HEK293T (cell line): Measurements from ENCODE around the gene CXCL17.

Experiments
- BHLHE40 ChIP-seq: fragments of 450-650 bp; IDR thresholded peaks from 2 replicates; pipeline ENCODE4 v1.6.1; 2016; ENCODE audit warnings: mild to moderate bottlenecking, moderate library complexity, borderline replicate concordance
- CTBP1 ChIP-seq: fragments of 450-650 bp; IDR thresholded peaks from 2 replicates; pipeline ENCODE4 v1.6.1; 2016; ENCODE audit warnings: borderline replicate concordance
- ELF4 ChIP-seq: fragments of 450-650 bp; IDR thresholded peaks from 2 replicates; pipeline ENCODE4 v1.6.1; 2017; ENCODE audit warnings: antibody characterized with exemption
- FOXA1 ChIP-seq: fragments of 450-650 bp; IDR thresholded peaks from 2 replicates; pipeline ENCODE4 v1.6.1; 2016; ENCODE audit warnings: mild to moderate bottlenecking
- FOXM1 ChIP-seq: fragments of 450-650 bp; IDR thresholded peaks from 2 replicates; pipeline ENCODE4 v1.6.1; 2017; ENCODE audit warnings: mild to moderate bottlenecking, borderline replicate concordance
- HDGF ChIP-seq: fragments of 450-650 bp; IDR thresholded peaks from 2 replicates; pipeline ENCODE4 v1.6.1; 2017; ENCODE audit warnings: antibody characterized with exemption, borderline replicate concordance
- LEF1 ChIP-seq: fragments of 450-650 bp; IDR thresholded peaks from 2 replicates; pipeline ENCODE4 v1.6.1; 2017; ENCODE audit warnings: mild to moderate bottlenecking, borderline replicate concordance
- NFRKB ChIP-seq: fragments of 450-650 bp; IDR thresholded peaks from 2 replicates; pipeline ENCODE4 v1.6.1; 2016; ENCODE audit warnings: mild to moderate bottlenecking, moderate library complexity
- SP1 ChIP-seq: fragments of 450-650 bp; IDR thresholded peaks from 2 replicates; pipeline ENCODE4 v1.6.1; 2017
- SUZ12 ChIP-seq: fragments of 450-650 bp; IDR thresholded peaks from 2 replicates; pipeline ENCODE4 v1.6.1; 2016; ENCODE audit warnings: mild to moderate bottlenecking
- TARDBP ChIP-seq: fragments of 450-650 bp; IDR thresholded peaks from 2 replicates; pipeline ENCODE4 v1.6.1; 2016
- ZNF384 ChIP-seq: fragments of 450-650 bp; IDR thresholded peaks from 2 replicates; pipeline ENCODE4 v1.6.1; 2016

- TF ChIP-seq FOXM1, result no peak
- no peak for TF ChIP-seq HDGF
- no peak for TF ChIP-seq LEF1
- TF ChIP-seq SP1, result no peak
- no peak for TF ChIP-seq SUZ12
- no peak for TF ChIP-seq TARDBP
- TF ChIP-seq BHLHE40, result no peak
- TF ChIP-seq CTBP1, result no peak
- TF ChIP-seq ELF4, result no peak
- no peak for TF ChIP-seq NFRKB
- TF ChIP-seq ZNF384, result no peak
- TF ChIP-seq FOXA1, result no peak
These were observed 20.4 kb downstream of the CXCL17 start for GRCh38 chr19:42422092-42422900.
